Hepatocyte (in vitro differentiated cells): ENCODE measurements around the gene PODXL2. TPM values are rescaled to one million over a fixed set of nuclear protein-coding genes. Genes with fewer than 3 reads are reported as not detected.

Source experiments
- DNase-seq: peaks from one replicate; pipeline ENCODE4 v3.0.0-alpha.2; 2016; ENCODE audit warnings: low spot score
- H2AFZ ChIP-seq: fragments of 200-600 bp; sonication (generic); 2 replicates; pipeline ENCODE4 v1.6.0; 2016; ENCODE audit warnings: antibody characterized with exemption, mild to moderate bottlenecking
- H3K27ac ChIP-seq: fragments of 200-600 bp; sonication (generic); 2 replicates; pipeline ENCODE4 v1.5.1; 2016; ENCODE audit warnings: mild to moderate bottlenecking
- H3K27me3 ChIP-seq: fragments of 200-600 bp; sonication (generic); 2 replicates; pipeline ENCODE4 v1.6.1; 2016
- H3K36me3 ChIP-seq: fragments of 200-600 bp; sonication (generic); replicated peaks from 2 replicates; pipeline ENCODE4 v1.5.1; 2016; ENCODE audit warnings: low read depth; ENCODE audit not compliant: insufficient read depth
- H3K4me1 ChIP-seq: fragments of 200-600 bp; sonication (generic); 2 replicates; pipeline ENCODE4 v1.5.1; 2016; ENCODE audit warnings: mild to moderate bottlenecking, moderate library complexity; ENCODE audit not compliant: insufficient read depth
- H3K4me2 ChIP-seq: fragments of 200-600 bp; sonication (generic); 2 replicates; pipeline ENCODE4 v1.6.0; 2016
- H3K4me3 ChIP-seq: fragments of 200-600 bp; sonication (generic); 2 replicates; pipeline ENCODE4 v1.5.1; 2016; ENCODE audit warnings: mild to moderate bottlenecking
- H3K79me2 ChIP-seq: fragments of 200-600 bp; sonication (generic); 2 replicates; pipeline ENCODE4 v1.6.0; 2017; ENCODE audit warnings: mild to moderate bottlenecking
- H3K9me2 ChIP-seq: fragments of 200-600 bp; sonication (generic); replicated peaks from 2 replicates; pipeline ENCODE4 v1.6.0; 2017; ENCODE audit warnings: mild to moderate bottlenecking; ENCODE audit not compliant: insufficient read depth
- H3K9me3 ChIP-seq: fragments of 200-600 bp; sonication (generic); 2 replicates; pipeline ENCODE4 v1.5.1; 2016; ENCODE audit warnings: low read depth, mild to moderate bottlenecking
- H4K20me1 ChIP-seq: fragments of 200-600 bp; sonication (generic); 2 replicates; pipeline ENCODE4 v1.6.0; 2016; ENCODE audit warnings: mild to moderate bottlenecking; ENCODE audit not compliant: insufficient read depth, poor library complexity, severe bottlenecking
- CTCF ChIP-seq: fragments of 200-600 bp; sonication (generic); IDR thresholded peaks from 2 replicates; pipeline ENCODE4 v1.5.1; 2016; ENCODE audit warnings: antibody characterized with exemption, mild to moderate bottlenecking; ENCODE audit not compliant: poor library complexity
- EZH2 ChIP-seq: fragments of 200-600 bp; sonication (generic); IDR thresholded peaks from 2 replicates; pipeline ENCODE4 v1.6.1; 2016; ENCODE audit warnings: antibody characterized with exemption, mild to moderate bottlenecking, borderline replicate concordance
- EZH2phosphoT487 ChIP-seq: fragments of 200-600 bp; sonication (generic); IDR thresholded peaks from one replicate; pipeline ENCODE4 v1.6.1; 2018; ENCODE audit warnings: antibody characterized with exemption, mild to moderate bottlenecking, low read depth, moderate library complexity; ENCODE audit not compliant: unreplicated experiment, severe bottlenecking
- WGBS: methylation state at CpG from one replicate; pipeline ENCODE4 v1.1.6; 2016; ENCODE audit warnings: low lambda C conversion rate; ENCODE audit errors: missing lambda C conversion rate; 5-methylcytosine and 5-hydroxymethylcytosine counted together
- polyA plus RNA-seq: library from polyadenylated mRNA; unstranded; fragments of >200 nt; fragmentation: Nextera tagmentation; extraction: Ambion mirVana; gene quantifications from 2 replicates; pipeline ENCODE4 v1.2.1, GENCODE V29; 2016
- total RNA-seq: library from RNA; depleted of rRNA; stranded (reverse); fragments of >200 nt; gene quantifications from 2 replicates; pipeline ENCODE4 v1.2.3, GENCODE V29; 2014

The PODXL2 gene
- total and polyA plus RNA-seq, 2 experiments from 2014 or later = 5.1 to 6.4 TPM

- no peak for TF ChIP-seq EZH2phosphoT487
- no peak for TF ChIP-seq CTCF
- no peak for TF ChIP-seq EZH2
- Histone ChIP-seq H3K9me2 (no peaks in the 10 kb centered on the region), H2AFZ (no peak overlapping the region), H3K4me2 (no peak overlapping the region), H3K4me3 (no peak overlapping the region), H3K27ac (no peak overlapping the region), H3K9me3 (no peaks in the 10 kb centered on the region), H3K79me2 (no peaks in the 10 kb centered on the region), H3K27me3 (no peaks in the 10 kb centered on the region), H3K4me1 (peaks cover 4% of the 10 kb centered on the region), H3K36me3 (no peaks in the 10 kb centered on the region), H4K20me1 (no peaks in the 10 kb centered on the region)
- WGBS = 87% methylated on average over 7 of the region's 7 CpGs
- no peak for DNase-seq
These were observed 89.4 kb downstream of the PODXL2 start for GRCh38 chr3:127718245-127718915.

- H2AFZ ChIP-seq = no peak overlapping the region
- TF ChIP-seq CTCF (no peak), EZH2phosphoT487 (no peak), EZH2 (no peak)
- no peaks in the 10 kb centered on the region for H3K27me3 ChIP-seq
- no peaks in the 10 kb centered on the region for H4K20me1 ChIP-seq
- DNase-seq = no peak
- no peaks in the 10 kb centered on the region for H3K79me2 ChIP-seq
- H3K27ac ChIP-seq = no peak overlapping the region
- no peaks in the 10 kb centered on the region for H3K36me3 ChIP-seq
- no peaks in the 10 kb centered on the region for H3K9me3 ChIP-seq
- no peak overlapping the region for H3K4me3 ChIP-seq
- 77% methylated on average over 3 of the region's 3 CpGs for WGBS
- H3K4me2 ChIP-seq = no peak overlapping the region
- peaks cover 4% of the 10 kb centered on the region for H3K4me1 ChIP-seq
- no peaks in the 10 kb centered on the region for H3K9me2 ChIP-seq
These were observed 89.9 kb downstream of the PODXL2 start for GRCh38 chr3:127718916-127719290.

GRCh38 chr3:127719369-127719768 is 90.4 kb downstream of the PODXL2 start:
- H4K20me1 ChIP-seq = no peaks in the 10 kb centered on the region
- no peak overlapping the region for H3K4me2 ChIP-seq
- no peak for DNase-seq
- 92% methylated on average over 8 of the region's 8 CpGs for WGBS
- no peaks in the 10 kb centered on the region for H3K9me3 ChIP-seq
- H3K36me3 ChIP-seq = no peaks in the 10 kb centered on the region
- H3K79me2 ChIP-seq = no peaks in the 10 kb centered on the region
- TF ChIP-seq EZH2 = no peak
- TF ChIP-seq EZH2phosphoT487 = no peak
- TF ChIP-seq CTCF = no peak
- no peak overlapping the region for H3K27ac ChIP-seq
- no peak overlapping the region for H3K4me3 ChIP-seq
- no peaks in the 10 kb centered on the region for H3K27me3 ChIP-seq
- no peak overlapping the region for H2AFZ ChIP-seq
- no peaks in the 10 kb centered on the region for H3K9me2 ChIP-seq
- H3K4me1 ChIP-seq = peaks cover 4% of the 10 kb centered on the region
